HCT116 (cell line): Measurements from ENCODE around the gene C1QA. TPM values are rescaled to one million over a fixed set of nuclear protein-coding genes. Genes with fewer than 3 reads are reported as not detected.

Experiments
- ATAC-seq: fragments of 200-7000 bp; cut with Tn5 transposase; 2 replicates; pipeline ENCODE4 v1.9.1; 2020; ENCODE audit warnings: mild to moderate bottlenecking, moderate library complexity
- BruUV-seq: library from RNA; stranded (reverse); fragments of 400-500 nt; replicated peaks from 2 replicates; lab custom pipeline; 2021; lab: Mats Ljungman, UMichigan
- CTCF ChIA-PET: fragments of 300-600 bp; sonication (Branson Sonifier 250); formaldehyde crosslinking; loops from one replicate; lab custom pipeline; 2021; ENCODE audit warnings: antibody characterized with exemption; lab: Charles Lee
- POLR2A ChIA-PET: fragments of 300-600, 350-600 bp; sonication (Branson Sonifier 250); formaldehyde crosslinking; loops from one replicate; lab custom pipeline; 2021; ENCODE audit warnings: antibody characterized with exemption; lab: Charles Lee
- RAD21 ChIA-PET, 2 experiments: fragments of 300-600 bp; sonication (Branson Sonifier 250); formaldehyde crosslinking; loops; one replicate each; lab custom pipeline; 2023; ENCODE audit warnings: low total read pairs in 2 of 2; ENCODE audit not compliant: uncharacterized antibody in 2 of 2, unreplicated experiment in 2 of 2, low non-redundant PET in 1 of 2; lab: Charles Lee
- DNase-seq: peaks from one replicate; pipeline ENCODE4 v3.0.0-alpha.2; 2010; ENCODE audit warnings: low read depth, low spot score
- H2AFZ ChIP-seq: fragments of 200-600 bp; shearing (Covaris generic), sonication (generic); 2 replicates; pipeline ENCODE4 v1.6.1; 2017; ENCODE audit warnings: low read depth, mixed run types, mixed read lengths, antibody characterized with exemption, low read length; ENCODE audit not compliant: poor library complexity, severe bottlenecking
- H3K27ac ChIP-seq: 2 replicates; pipeline ENCODE4 v1.5.1; 2012; ENCODE audit warnings: low read depth, low read length
- H3K27me3 ChIP-seq: fragments of 200-600 bp; sonication (generic); 2 replicates; pipeline ENCODE4 v1.6.1; 2016; ENCODE audit warnings: mixed run types, low read length, mixed read lengths; ENCODE audit not compliant: insufficient read depth
- H3K36me3 ChIP-seq, 2 experiments: fragments of 200-500 bp in 1 of 2; fragments of 200-600 bp in 1 of 2; sonication (Bioruptor generic) in 1 of 2; sonication (generic) in 1 of 2; 2 replicates each; pipeline versions ENCODE4 v1.5.1 to v1.6.1; 2014 to 2016; ENCODE audit warnings: low read length in 2 of 2, inconsistent platforms in 1 of 2, mixed read lengths in 1 of 2, mixed run types in 1 of 2; ENCODE audit not compliant: insufficient read depth in 2 of 2, control insufficient read depth in 1 of 2
- H3K4me1 ChIP-seq, 2 experiments: fragments of 200-600 bp in 1 of 2; sonication (generic) in 1 of 2; 2 replicates each; pipeline versions ENCODE4 v1.5.1 to v1.6.1; 2012 to 2017; ENCODE audit warnings: low read length in 2 of 2, inconsistent platforms in 1 of 2, mild to moderate bottlenecking in 1 of 2, mixed read lengths in 1 of 2, mixed run types in 1 of 2, moderate library complexity in 1 of 2; ENCODE audit not compliant: insufficient read depth in 2 of 2, control insufficient read depth in 1 of 2
- H3K4me2 ChIP-seq: fragments of 200-600 bp; sonication (generic); 2 replicates; pipeline ENCODE4 v1.6.1; 2017; ENCODE audit warnings: mixed run types, low read length, mixed read lengths
- H3K4me3 ChIP-seq, 2 experiments: fragments of 200-600 bp in 1 of 2; sonication (generic) in 1 of 2; replicated peaks in 1 of 2; 2 replicates each; pipeline ENCODE4 v1.5.1; 2011 to 2016; ENCODE audit warnings: low read length in 2 of 2, control low read depth in 1 of 2, low read depth in 1 of 2, mild to moderate bottlenecking in 1 of 2, mixed read lengths in 1 of 2, mixed run types in 1 of 2
- H3K79me2 ChIP-seq: fragments of 200-600 bp; sonication (generic); 2 replicates; pipeline ENCODE4 v1.6.1; 2017; ENCODE audit warnings: mild to moderate bottlenecking, mixed run types, low read length, moderate library complexity, mixed read lengths; ENCODE audit not compliant: insufficient read depth
- H3K9ac ChIP-seq: fragments of 200-600 bp; sonication (generic); 2 replicates; pipeline ENCODE4 v1.6.1; 2016; ENCODE audit warnings: low read length, mixed read lengths
- H3K9me2 ChIP-seq: fragments of 200-600 bp; sonication (generic), shearing (Covaris generic); 2 replicates; pipeline ENCODE4 v1.6.1; 2017; ENCODE audit warnings: mixed run types, mild to moderate bottlenecking, moderate library complexity; ENCODE audit not compliant: insufficient read depth
- H3K9me3 ChIP-seq, 2 experiments: fragments of 200-500 bp in 1 of 2; fragments of 200-600 bp in 1 of 2; sonication (Bioruptor generic) in 1 of 2; sonication (generic) in 1 of 2; 2 replicates each; pipeline ENCODE4 v1.6.1; 2014 to 2017; ENCODE audit warnings: low read length in 2 of 2, mixed read lengths in 2 of 2, inconsistent platforms in 1 of 2, low read depth in 1 of 2, mild to moderate bottlenecking in 1 of 2, mixed run types in 1 of 2, moderate library complexity in 1 of 2; ENCODE audit not compliant: control insufficient read depth in 1 of 2, insufficient read depth in 1 of 2
- H4K20me1 ChIP-seq: fragments of 200-600 bp; sonication (generic), shearing (Covaris generic); 2 replicates; pipeline ENCODE4 v1.6.1; 2017; ENCODE audit warnings: mixed run types, mild to moderate bottlenecking, moderate library complexity; ENCODE audit not compliant: insufficient read depth
- CEBPB ChIP-seq: IDR thresholded peaks from 2 replicates; pipeline ENCODE4 v1.6.1; 2012; ENCODE audit warnings: low read depth
- EGR1 ChIP-seq: IDR thresholded peaks from 2 replicates; pipeline ENCODE4 v1.6.1; 2012; ENCODE audit warnings: low read depth
- ELF1 ChIP-seq: IDR thresholded peaks from 2 replicates; pipeline ENCODE4 v1.6.1; 2012; ENCODE audit warnings: low read depth, borderline replicate concordance
- EZH2 ChIP-seq: fragments of 200-600 bp; sonication (generic); IDR thresholded peaks from 2 replicates; pipeline ENCODE4 v1.6.1; 2017; ENCODE audit warnings: antibody characterized with exemption, mixed run types
- EZH2phosphoT487 ChIP-seq: fragments of 200-600 bp; IDR thresholded peaks from 2 replicates; pipeline ENCODE4 v1.6.1; 2018; ENCODE audit warnings: antibody characterized with exemption, borderline replicate concordance
- POLR2AphosphoS5 ChIP-seq: IDR thresholded peaks from 2 replicates; pipeline ENCODE4 v1.6.1; 2011; ENCODE audit warnings: mild to moderate bottlenecking, low read depth, low read length, moderate library complexity
- REST ChIP-seq: IDR thresholded peaks from 2 replicates; pipeline ENCODE4 v1.6.1; 2012; ENCODE audit warnings: low read depth
- SP1 ChIP-seq: IDR thresholded peaks from 2 replicates; pipeline ENCODE4 v1.6.1; 2012; ENCODE audit warnings: low read depth
- SRF ChIP-seq: IDR thresholded peaks from 2 replicates; pipeline ENCODE4 v1.6.1; 2012; ENCODE audit warnings: low read depth
- YY1 ChIP-seq: IDR thresholded peaks from 2 replicates; pipeline ENCODE4 v1.6.1; 2011; ENCODE audit warnings: low read length, low read depth, moderate library complexity, mild to moderate bottlenecking; ENCODE audit not compliant: insufficient replicate concordance; ENCODE audit errors: extremely low read depth
- ZNF274 ChIP-seq: fragments of 200-500 bp; sonication (Bioruptor generic); IDR thresholded peaks from 2 replicates; pipeline ENCODE4 v1.6.1; 2014; ENCODE audit warnings: mild to moderate bottlenecking, low read depth, low read length, inconsistent platforms
- intact Hi-C: fragments of 100-400 bp; cut with micrococcal nuclease; formaldehyde crosslinking; loops from 2 replicates; pipeline ENCODE4 v1.10.0; 2022
- total RNA-seq: library from RNA; stranded (reverse); gene quantifications from one replicate; pipeline ENCODE4 v1.2.1, GENCODE V29; 2021; ENCODE audit not compliant: unreplicated experiment
- TF ChIP-seq, protein P1 (sequence below): IDR thresholded peaks from 2 replicates; pipeline ENCODE4 v1.6.1; 2012
- TF ChIP-seq, protein P2 (sequence below): IDR thresholded peaks from 2 replicates; pipeline ENCODE4 v1.6.1; 2011; ENCODE audit warnings: mild to moderate bottlenecking, low read length, moderate library complexity; ENCODE audit not compliant: insufficient replicate concordance; ENCODE audit errors: extremely low read depth

The C1QA gene
- total RNA-seq, 1 experiment from 2014 or later: 0.91 TPM

GRCh38 chr1:22588899-22589422 lies 47.5 kb upstream of the C1QA start:
- RAD21 ChIA-PET: no interaction called here
- BruUV-seq: no TSS peak

More at GRCh38 chr1:22588899-22589422, 47.5 kb upstream of the C1QA start:
- H4K20me1 ChIP-seq: no peaks in the 10 kb centered on the region
- H3K27me3 ChIP-seq: no peaks in the 10 kb centered on the region
- no peaks in the 10 kb centered on the region for H3K36me3 ChIP-seq
- DNase-seq (no peak), ATAC-seq (no peak)
- no peak overlapping the region for H3K9ac ChIP-seq
- CTCF ChIA-PET: no interaction called here
- POLR2A ChIA-PET: interaction anchor here (1.2 kb wide), 1 partner anchor 24 kb away, joined by 3 read pairs; no protein-coding TSS in a partner anchor
- no peak overlapping the region for H2AFZ ChIP-seq
- peaks cover 7 to 13% of the 10 kb centered on the region in 2 experiments for H3K4me1 ChIP-seq
- no peak overlapping the region for H3K27ac ChIP-seq
- H3K9me2 ChIP-seq: no peaks in the 10 kb centered on the region
- TF ChIP-seq YY1 (no peak), POLR2AphosphoS5 (no peak), SP1 (no peak), SRF (no peak), ELF1 (no peak), EZH2 (no peak), ZNF274 (no peak), EGR1 (no peak), EZH2phosphoT487 (no peak), CEBPB (no peak), REST (no peak)
- TF ChIP-seq, protein P1, sequence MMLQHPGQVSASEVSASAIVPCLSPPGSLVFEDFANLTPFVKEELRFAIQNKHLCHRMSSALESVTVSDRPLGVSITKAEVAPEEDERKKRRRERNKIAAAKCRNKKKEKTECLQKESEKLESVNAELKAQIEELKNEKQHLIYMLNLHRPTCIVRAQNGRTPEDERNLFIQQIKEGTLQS: no peak
- TF ChIP-seq, protein P2, sequence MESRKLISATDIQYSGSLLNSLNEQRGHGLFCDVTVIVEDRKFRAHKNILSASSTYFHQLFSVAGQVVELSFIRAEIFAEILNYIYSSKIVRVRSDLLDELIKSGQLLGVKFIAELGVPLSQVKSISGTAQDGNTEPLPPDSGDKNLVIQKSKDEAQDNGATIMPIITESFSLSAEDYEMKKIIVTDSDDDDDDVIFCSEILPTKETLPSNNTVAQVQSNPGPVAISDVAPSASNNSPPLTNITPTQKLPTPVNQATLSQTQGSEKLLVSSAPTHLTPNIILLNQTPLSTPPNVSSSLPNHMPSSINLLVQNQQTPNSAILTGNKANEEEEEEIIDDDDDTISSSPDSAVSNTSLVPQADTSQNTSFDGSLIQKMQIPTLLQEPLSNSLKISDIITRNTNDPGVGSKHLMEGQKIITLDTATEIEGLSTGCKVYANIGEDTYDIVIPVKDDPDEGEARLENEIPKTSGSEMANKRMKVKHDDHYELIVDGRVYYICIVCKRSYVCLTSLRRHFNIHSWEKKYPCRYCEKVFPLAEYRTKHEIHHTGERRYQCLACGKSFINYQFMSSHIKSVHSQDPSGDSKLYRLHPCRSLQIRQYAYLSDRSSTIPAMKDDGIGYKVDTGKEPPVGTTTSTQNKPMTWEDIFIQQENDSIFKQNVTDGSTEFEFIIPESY: no peak
- H3K4me3 ChIP-seq: no peak overlapping the region
- H3K4me2 ChIP-seq: no peak overlapping the region
- no peaks in the 10 kb centered on the region for H3K9me3 ChIP-seq
- intact Hi-C loops: no loop called here
- H3K79me2 ChIP-seq: no peaks in the 10 kb centered on the region
